Measurements from ENCODE around the gene ELF2.

Gene ELF2

DNA sequence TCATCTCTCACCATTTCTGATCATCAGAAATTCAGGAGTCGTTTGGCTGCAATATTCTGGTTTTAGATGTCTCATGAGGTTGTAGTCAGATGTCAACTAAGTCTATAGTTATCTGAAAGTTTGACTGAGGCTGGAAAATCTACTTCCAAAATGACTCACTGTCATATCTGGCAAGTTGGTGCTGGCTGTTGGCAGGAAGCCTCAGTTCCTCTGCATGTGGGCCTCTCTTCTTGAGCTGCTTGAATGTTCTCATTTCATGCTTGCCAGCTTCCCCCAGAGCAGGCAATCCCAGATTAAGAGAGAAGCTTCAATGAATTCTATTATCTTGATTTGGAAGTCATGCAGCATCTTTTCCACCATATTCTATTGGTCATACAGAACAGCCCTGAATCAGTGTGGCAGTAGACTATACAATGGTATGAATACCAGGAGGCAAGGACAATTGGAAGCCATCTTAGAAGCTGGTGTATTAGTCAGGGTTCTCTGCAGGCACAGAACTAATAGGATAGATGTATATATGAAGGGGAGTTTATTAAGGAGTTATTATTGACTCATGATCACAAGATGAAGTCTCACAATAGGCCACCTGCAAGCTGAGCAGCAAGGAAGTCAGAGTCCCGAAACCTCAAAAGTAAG is 46.8 kb upstream of the ELF2 start:
- ChIA-PET CTCF (interaction anchor here (0.8 kb wide), 1 partner anchor 8 kb away, joined by 3 read pairs; no protein-coding TSS in a partner anchor), POLR2A (no interaction called here)
- TF ChIP-seq ZNF146 (tag by site-specific recombination; IDR thresholded peaks at IDR 0.05) (no peak), ZNF350 (tag by site-specific recombination; IDR thresholded peaks at IDR 0.05) (no peak), ZNF624 (tag by site-specific recombination; IDR thresholded peaks at IDR 0.05) (no peak), ZNF830 (tag by site-specific recombination; IDR thresholded peaks at IDR 0.05; ENCODE audit: low read depth) (no peak), MYNN (tag by site-specific recombination; IDR thresholded peaks at IDR 0.05; ENCODE audit: borderline replicate concordance) (no peak), ZNF19 (tag by site-specific recombination; IDR thresholded peaks at IDR 0.05; ENCODE audit: low read depth) (no peak), ZNF585B (tag by site-specific recombination; IDR thresholded peaks at IDR 0.05) (no peak), IKZF3 (tag by site-specific recombination; IDR thresholded peaks at IDR 0.05) (no peak), ZNF221 (tag by site-specific recombination; IDR thresholded peaks at IDR 0.05; ENCODE audit: borderline replicate concordance) (no peak), ZBTB21 (tag by site-specific recombination; IDR thresholded peaks at IDR 0.05) (no peak), ZNF366 (tag by site-specific recombination; conservative IDR thresholded peaks at IDR 0.05) (no peak), KLF1 (tag by site-specific recombination; IDR thresholded peaks at IDR 0.05) (no peak), ZNF555 (tag by site-specific recombination; conservative IDR thresholded peaks at IDR 0.05) (no peak)
- TF ChIP-seq, protein P1, sequence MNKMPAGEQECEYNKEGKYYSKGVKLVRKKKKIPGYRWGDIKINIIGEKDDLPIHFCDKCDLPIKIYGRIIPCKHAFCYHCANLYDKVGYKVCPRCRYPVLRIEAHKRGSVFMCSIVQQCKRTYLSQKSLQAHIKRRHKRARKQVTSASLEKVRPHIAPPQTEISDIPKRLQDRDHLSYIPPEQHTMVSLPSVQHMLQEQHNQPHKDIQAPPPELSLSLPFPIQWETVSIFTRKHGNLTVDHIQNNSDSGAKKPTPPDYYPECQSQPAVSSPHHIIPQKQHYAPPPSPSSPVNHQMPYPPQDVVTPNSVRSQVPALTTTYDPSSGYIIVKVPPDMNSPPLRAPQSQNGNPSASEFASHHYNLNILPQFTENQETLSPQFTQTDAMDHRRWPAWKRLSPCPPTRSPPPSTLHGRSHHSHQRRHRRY (tag by site-specific recombination; IDR thresholded peaks at IDR 0.05): no peak
- TF ChIP-seq, protein P2, sequence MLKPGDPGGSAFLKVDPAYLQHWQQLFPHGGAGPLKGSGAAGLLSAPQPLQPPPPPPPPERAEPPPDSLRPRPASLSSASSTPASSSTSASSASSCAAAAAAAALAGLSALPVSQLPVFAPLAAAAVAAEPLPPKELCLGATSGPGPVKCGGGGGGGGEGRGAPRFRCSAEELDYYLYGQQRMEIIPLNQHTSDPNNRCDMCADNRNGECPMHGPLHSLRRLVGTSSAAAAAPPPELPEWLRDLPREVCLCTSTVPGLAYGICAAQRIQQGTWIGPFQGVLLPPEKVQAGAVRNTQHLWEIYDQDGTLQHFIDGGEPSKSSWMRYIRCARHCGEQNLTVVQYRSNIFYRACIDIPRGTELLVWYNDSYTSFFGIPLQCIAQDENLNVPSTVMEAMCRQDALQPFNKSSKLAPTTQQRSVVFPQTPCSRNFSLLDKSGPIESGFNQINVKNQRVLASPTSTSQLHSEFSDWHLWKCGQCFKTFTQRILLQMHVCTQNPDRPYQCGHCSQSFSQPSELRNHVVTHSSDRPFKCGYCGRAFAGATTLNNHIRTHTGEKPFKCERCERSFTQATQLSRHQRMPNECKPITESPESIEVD (tag by site-specific recombination; IDR thresholded peaks at IDR 0.05): no peak
- TF ChIP-seq, protein P3, sequence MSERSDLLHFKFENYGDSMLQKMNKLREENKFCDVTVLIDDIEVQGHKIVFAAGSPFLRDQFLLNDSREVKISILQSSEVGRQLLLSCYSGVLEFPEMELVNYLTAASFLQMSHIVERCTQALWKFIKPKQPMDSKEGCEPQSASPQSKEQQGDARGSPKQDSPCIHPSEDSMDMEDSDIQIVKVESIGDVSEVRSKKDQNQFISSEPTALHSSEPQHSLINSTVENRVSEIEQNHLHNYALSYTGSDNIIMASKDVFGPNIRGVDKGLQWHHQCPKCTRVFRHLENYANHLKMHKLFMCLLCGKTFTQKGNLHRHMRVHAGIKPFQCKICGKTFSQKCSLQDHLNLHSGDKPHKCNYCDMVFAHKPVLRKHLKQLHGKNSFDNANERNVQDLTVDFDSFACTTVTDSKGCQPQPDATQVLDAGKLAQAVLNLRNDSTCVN (tag by site-specific recombination; optimal IDR thresholded peaks at IDR 0.05): no peak
- TF ChIP-seq, protein P4, sequence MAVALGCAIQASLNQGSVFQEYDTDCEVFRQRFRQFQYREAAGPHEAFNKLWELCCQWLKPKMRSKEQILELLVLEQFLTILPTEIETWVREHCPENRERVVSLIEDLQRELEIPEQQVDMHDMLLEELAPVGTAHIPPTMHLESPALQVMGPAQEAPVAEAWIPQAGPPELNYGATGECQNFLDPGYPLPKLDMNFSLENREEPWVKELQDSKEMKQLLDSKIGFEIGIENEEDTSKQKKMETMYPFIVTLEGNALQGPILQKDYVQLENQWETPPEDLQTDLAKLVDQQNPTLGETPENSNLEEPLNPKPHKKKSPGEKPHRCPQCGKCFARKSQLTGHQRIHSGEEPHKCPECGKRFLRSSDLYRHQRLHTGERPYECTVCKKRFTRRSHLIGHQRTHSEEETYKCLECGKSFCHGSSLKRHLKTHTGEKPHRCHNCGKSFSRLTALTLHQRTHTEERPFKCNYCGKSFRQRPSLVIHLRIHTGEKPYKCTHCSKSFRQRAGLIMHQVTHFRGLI (tag by site-specific recombination; IDR thresholded peaks at IDR 0.05): no peak
- TF ChIP-seq, protein P5, sequence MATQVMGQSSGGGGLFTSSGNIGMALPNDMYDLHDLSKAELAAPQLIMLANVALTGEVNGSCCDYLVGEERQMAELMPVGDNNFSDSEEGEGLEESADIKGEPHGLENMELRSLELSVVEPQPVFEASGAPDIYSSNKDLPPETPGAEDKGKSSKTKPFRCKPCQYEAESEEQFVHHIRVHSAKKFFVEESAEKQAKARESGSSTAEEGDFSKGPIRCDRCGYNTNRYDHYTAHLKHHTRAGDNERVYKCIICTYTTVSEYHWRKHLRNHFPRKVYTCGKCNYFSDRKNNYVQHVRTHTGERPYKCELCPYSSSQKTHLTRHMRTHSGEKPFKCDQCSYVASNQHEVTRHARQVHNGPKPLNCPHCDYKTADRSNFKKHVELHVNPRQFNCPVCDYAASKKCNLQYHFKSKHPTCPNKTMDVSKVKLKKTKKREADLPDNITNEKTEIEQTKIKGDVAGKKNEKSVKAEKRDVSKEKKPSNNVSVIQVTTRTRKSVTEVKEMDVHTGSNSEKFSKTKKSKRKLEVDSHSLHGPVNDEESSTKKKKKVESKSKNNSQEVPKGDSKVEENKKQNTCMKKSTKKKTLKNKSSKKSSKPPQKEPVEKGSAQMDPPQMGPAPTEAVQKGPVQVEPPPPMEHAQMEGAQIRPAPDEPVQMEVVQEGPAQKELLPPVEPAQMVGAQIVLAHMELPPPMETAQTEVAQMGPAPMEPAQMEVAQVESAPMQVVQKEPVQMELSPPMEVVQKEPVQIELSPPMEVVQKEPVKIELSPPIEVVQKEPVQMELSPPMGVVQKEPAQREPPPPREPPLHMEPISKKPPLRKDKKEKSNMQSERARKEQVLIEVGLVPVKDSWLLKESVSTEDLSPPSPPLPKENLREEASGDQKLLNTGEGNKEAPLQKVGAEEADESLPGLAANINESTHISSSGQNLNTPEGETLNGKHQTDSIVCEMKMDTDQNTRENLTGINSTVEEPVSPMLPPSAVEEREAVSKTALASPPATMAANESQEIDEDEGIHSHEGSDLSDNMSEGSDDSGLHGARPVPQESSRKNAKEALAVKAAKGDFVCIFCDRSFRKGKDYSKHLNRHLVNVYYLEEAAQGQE (tag by site-specific recombination; IDR thresholded peaks at IDR 0.05): no peak
- Histone ChIP-seq H3K4me3 (ENCODE audit: low read depth, low read length) (no peak overlapping the region), H3K36me3 (ENCODE audit: control insufficient read depth in 2 of 2, insufficient read depth in 1 of 2, low read length in 2 of 2) (no peaks in the 10 kb centered on the region), H3K9me3 (ENCODE audit: control insufficient read depth, insufficient read depth, low read depth, low read length) (no peaks in the 10 kb centered on the region), H3K27ac (ENCODE audit: extremely low read depth, low read depth, low read length) (no peak overlapping the region), H3K4me1 (ENCODE audit: control insufficient read depth, insufficient read depth, low read length) (no peaks in the 10 kb centered on the region)
